ENCODE data around the gene PPP2R5A. TPM values are rescaled to one million over a fixed set of nuclear protein-coding genes. Genes with fewer than 3 reads are reported as not detected.

PPP2R5A gene
- total RNA-seq, 1 donor from 2014 or later, result 13.0 TPM

DNA sequence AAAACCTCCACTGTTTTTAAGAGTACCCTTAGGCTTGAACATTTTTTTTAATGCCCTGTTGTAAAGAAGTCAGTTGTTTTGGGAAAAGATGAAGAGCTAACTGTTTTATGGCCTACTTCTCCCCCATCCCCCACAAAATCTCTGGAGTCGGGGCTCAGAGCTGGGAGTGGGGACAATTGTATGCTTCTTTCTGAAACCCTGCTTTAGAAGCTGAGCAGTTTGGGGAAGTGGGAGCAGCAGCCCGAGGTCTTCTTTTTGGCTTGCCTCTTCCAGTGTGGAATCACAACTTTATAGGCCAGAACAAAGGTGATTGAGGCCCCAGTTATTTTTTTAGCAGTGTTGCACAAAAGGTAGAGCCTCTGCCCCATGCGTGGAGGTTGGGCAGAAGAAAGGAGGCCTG is 25.2 kb downstream of the PPP2R5A start:
- DNase-seq (ENCODE audit: low read depth, low spot score), result no peak
- Mint-ChIP-seq H3K36me3 (ENCODE audit: low read depth) (peaks cover 16% of the 10 kb centered on the region), H3K4me3 (no peak overlapping the region), H3K4me1 (peaks cover 18% of the 10 kb centered on the region), H3K9me3 (peaks cover 2% of the 10 kb centered on the region), H3K27ac (ENCODE audit: unreplicated experiment) (peak overlapping the region; percentile 9), H3K27me3 (ENCODE audit: low read depth) (no peaks in the 10 kb centered on the region)
- TF ChIP-seq, protein P1, sequence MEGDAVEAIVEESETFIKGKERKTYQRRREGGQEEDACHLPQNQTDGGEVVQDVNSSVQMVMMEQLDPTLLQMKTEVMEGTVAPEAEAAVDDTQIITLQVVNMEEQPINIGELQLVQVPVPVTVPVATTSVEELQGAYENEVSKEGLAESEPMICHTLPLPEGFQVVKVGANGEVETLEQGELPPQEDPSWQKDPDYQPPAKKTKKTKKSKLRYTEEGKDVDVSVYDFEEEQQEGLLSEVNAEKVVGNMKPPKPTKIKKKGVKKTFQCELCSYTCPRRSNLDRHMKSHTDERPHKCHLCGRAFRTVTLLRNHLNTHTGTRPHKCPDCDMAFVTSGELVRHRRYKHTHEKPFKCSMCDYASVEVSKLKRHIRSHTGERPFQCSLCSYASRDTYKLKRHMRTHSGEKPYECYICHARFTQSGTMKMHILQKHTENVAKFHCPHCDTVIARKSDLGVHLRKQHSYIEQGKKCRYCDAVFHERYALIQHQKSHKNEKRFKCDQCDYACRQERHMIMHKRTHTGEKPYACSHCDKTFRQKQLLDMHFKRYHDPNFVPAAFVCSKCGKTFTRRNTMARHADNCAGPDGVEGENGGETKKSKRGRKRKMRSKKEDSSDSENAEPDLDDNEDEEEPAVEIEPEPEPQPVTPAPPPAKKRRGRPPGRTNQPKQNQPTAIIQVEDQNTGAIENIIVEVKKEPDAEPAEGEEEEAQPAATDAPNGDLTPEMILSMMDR (conservative IDR thresholded peaks at IDR 0.05), result no peak

DNA sequence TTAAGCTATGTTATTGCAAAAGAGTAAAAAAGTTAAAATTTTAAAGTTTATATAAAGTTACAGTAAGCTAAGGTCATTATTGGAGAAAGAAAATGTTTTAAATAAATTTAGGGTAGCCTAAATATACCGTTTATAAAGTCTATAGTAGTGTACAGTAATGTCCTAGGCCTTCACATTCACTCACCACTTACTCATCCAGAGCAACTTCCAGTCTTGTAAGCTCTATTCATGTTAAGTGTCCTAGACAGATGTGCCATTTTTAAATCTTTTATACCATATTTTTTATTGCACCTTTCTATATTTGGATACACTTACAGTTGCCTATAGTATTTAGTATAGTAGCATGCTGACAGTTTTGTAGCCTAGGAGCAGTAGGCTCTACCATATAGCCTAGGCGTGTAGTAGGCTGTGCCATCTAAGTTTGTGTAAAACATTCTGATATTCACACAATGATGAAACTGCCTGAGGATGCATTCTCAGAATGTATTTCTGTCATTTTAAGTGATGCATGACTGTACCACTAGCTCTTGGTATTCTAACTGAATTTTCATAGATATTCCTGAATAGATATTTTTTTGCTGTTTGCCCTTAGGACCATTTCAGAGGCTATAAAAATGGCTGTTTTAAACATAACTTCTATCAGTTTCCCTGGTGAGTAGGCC is 26.8 kb downstream of the PPP2R5A start:
- H3K36me3 Mint-ChIP-seq (ENCODE audit: low read depth), result peaks cover 13% of the 10 kb centered on the region
- H3K27ac Mint-ChIP-seq (ENCODE audit: unreplicated experiment), result no peak overlapping the region
- no peaks in the 10 kb centered on the region for H3K9me3 Mint-ChIP-seq
- H3K27me3 Mint-ChIP-seq (ENCODE audit: low read depth), result no peaks in the 10 kb centered on the region
- H3K4me3 Mint-ChIP-seq, result no peak overlapping the region
- DNase-seq (ENCODE audit: low read depth, low spot score), result no peak
- TF ChIP-seq, protein P1 (conservative IDR thresholded peaks at IDR 0.05), result no peak
- H3K4me1 Mint-ChIP-seq, result peaks cover 18% of the 10 kb centered on the region

DNA sequence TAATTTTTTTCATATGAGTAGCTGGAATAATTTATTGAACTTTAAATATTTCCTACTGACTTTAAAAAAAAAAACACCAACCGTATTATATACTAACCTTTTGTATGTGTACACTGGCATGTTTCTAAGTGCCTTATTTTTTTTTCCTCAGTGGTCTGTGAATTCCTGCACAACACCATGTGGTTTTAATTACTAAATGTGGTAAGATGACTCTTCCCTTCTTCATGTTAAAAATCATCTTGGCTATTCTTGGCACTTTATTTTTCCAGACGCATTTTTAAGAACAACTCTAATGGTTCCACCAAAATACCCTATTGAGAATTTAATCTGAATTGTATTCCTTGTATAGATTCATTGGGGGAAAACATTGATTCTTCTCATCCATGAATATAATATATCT is 28.4 kb downstream of the PPP2R5A start:
- TF ChIP-seq, protein P1 (conservative IDR thresholded peaks at IDR 0.05), result no peak
- Mint-ChIP-seq H3K27me3 (ENCODE audit: low read depth) (no peaks in the 10 kb centered on the region), H3K9me3 (no peaks in the 10 kb centered on the region), H3K36me3 (ENCODE audit: low read depth) (peaks cover 6% of the 10 kb centered on the region), H3K27ac (ENCODE audit: unreplicated experiment) (no peak overlapping the region), H3K4me3 (no peak overlapping the region), H3K4me1 (peaks cover 18% of the 10 kb centered on the region)
- DNase-seq (ENCODE audit: low read depth, low spot score), result no peak

DNA sequence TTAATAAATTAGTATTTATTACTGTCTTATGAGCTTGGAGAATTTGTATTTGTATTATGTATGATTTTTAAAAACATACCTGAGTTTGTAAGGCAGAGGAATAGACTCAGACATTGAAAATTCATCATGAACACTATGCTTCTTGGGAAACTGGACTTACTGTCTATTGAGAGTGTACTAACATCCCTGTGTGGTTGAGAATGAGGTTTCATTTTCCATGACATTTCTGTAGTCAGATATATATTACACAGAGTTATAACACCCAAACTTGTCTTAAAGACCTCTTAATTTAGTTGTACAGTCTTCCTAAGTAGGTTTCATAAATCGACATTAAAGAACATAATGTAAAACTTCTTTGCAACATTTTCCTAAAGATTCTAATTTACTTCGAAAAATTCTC is 30.0 kb downstream of the PPP2R5A start:
- Mint-ChIP-seq H3K9me3 (no peaks in the 10 kb centered on the region), H3K4me1 (peaks cover 10% of the 10 kb centered on the region), H3K27me3 (ENCODE audit: low read depth) (no peaks in the 10 kb centered on the region), H3K27ac (ENCODE audit: unreplicated experiment) (no peak overlapping the region), H3K36me3 (ENCODE audit: low read depth) (peaks cover 4% of the 10 kb centered on the region), H3K4me3 (no peak overlapping the region)
- TF ChIP-seq, protein P1 (conservative IDR thresholded peaks at IDR 0.05), result no peak
- DNase-seq (ENCODE audit: low read depth, low spot score), result no peak

DNA sequence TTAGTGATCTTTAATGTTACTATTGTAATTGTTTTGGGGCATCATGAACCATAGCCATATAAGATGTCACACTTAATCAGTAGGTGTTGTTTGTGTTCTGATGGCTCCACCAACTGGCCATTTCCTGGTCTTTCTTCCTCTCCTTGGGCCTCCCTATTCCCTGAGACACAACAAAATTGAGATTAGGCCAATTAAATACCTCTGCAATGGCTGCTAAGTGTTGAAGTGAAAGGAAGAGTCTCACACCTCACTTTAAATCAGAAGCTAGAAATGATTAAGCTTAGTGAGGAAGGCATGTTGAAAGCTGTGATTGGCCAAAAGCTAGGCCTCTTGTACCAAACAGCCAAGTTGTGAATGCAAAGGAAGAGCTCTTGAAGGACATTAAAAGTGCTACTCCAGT is 30.7 kb downstream of the PPP2R5A start:
- no peak for DNase-seq (ENCODE audit: low read depth, low spot score)
- no peaks in the 10 kb centered on the region for H3K27me3 Mint-ChIP-seq (ENCODE audit: low read depth)
- H3K4me3 Mint-ChIP-seq, result no peak overlapping the region
- H3K27ac Mint-ChIP-seq (ENCODE audit: unreplicated experiment), result no peak overlapping the region
- H3K9me3 Mint-ChIP-seq, result no peaks in the 10 kb centered on the region
- H3K36me3 Mint-ChIP-seq (ENCODE audit: low read depth), result peaks cover 4% of the 10 kb centered on the region
- H3K4me1 Mint-ChIP-seq, result peaks cover 4% of the 10 kb centered on the region
- TF ChIP-seq, protein P1 (conservative IDR thresholded peaks at IDR 0.05), result no peak
